HG03025 (cell line): ENCODE data around the gene FCHO1.

ENCODE experiments used
- ATAC-seq: cut with Tn5 transposase; IDR thresholded peaks from one replicate; pipeline ENCODE4 v1.9.1; 2021; ENCODE audit warnings: mild to moderate bottlenecking, moderate library complexity; ENCODE audit not compliant: unreplicated experiment, low FRiP score

The FCHO1 gene

GRCh38 chr19:17824339-17824738, 73.1 kb downstream of the FCHO1 start:
- no peak for ATAC-seq

- ATAC-seq = no peak
These were observed 75.3 kb downstream of the FCHO1 start for GRCh38 chr19:17826508-17827056.

- ATAC-seq = no peak
These were observed 78.7 kb downstream of the FCHO1 start for GRCh38 chr19:17829855-17830566.

- ATAC-seq = no peak
These were observed 79.5 kb downstream of the FCHO1 start for GRCh38 chr19:17830567-17831418.

- no peak for ATAC-seq
These were observed 80.2 kb downstream of the FCHO1 start for GRCh38 chr19:17831419-17831888.

GRCh38 chr19:17832443-17833208, 81.3 kb downstream of the FCHO1 start:
- no peak for ATAC-seq

- no peak for ATAC-seq
These were observed 83.3 kb downstream of the FCHO1 start for GRCh38 chr19:17834350-17835181.

- ATAC-seq = no peak
These were observed 84.1 kb downstream of the FCHO1 start for GRCh38 chr19:17835182-17836006.

GRCh38 chr19:17836530-17836929, 85.3 kb downstream of the FCHO1 start:
- no peak for ATAC-seq

- ATAC-seq = no peak
These were observed 86.7 kb downstream of the FCHO1 start for GRCh38 chr19:17837972-17838371.
